HEK293T (cell line): ENCODE results near the gene HNMT.

Experiments used
- FOXM1 ChIP-seq: fragments of 450-650 bp; IDR thresholded peaks from 2 replicates; pipeline ENCODE4 v1.6.1; 2017; ENCODE audit warnings: mild to moderate bottlenecking, borderline replicate concordance
- SUZ12 ChIP-seq: fragments of 450-650 bp; IDR thresholded peaks from 2 replicates; pipeline ENCODE4 v1.6.1; 2016; ENCODE audit warnings: mild to moderate bottlenecking

DNA sequence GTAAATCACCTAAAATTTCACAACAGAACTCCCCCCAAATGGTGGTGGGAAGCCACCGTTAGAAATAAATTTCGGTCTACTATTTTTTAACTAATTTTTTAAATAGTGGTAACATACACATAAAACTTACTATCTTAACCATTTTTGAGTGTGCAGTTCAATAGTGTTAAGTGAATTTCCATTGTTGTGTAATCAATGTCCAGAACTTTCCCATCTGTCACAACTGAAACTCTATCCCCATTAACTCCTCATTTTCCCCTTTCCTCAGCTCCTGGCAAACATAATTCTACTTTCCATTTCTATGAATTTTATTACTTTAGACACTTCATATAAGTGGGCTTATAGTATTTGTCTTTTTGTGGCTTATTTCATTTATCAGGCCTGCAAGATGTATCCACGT, 34.1 kb upstream of the HNMT start:
- TF ChIP-seq FOXM1 (no peak), SUZ12 (no peak)
